SK-N-SH (cell line): ENCODE data around the gene HIVEP2. TPM values are rescaled to one million over a fixed set of nuclear protein-coding genes. Genes with fewer than 3 reads are reported as not detected.

ENCODE experiments used
- CTCF ChIA-PET: fragments of 300-600, 350-600 bp; formaldehyde crosslinking; extraction: SDS; loops from one replicate; lab custom pipeline; 2021; lab: Yijun Ruan, JAX
- POLR2A ChIA-PET: fragments of 350-600 bp; sonication (Branson Sonifier 250); formaldehyde crosslinking; extraction: SDS; loops from one replicate; lab custom pipeline; 2020; ENCODE audit warnings: antibody characterized with exemption, inconsistent platforms; lab: Yijun Ruan, JAX
- DNase-seq: peaks from one replicate; pipeline ENCODE4 v3.0.0; 2012
- H2AFZ ChIP-seq: fragments of 200-600 bp; sonication (generic); 2 replicates; pipeline ENCODE4 v1.8.1; 2016; ENCODE audit warnings: antibody characterized with exemption, mild to moderate bottlenecking, low read depth
- H3F3A ChIP-seq: fragments of 200-600 bp; sonication (generic); replicated peaks from 2 replicates; pipeline ENCODE3; 2016; ENCODE audit warnings: antibody characterized with exemption, mild to moderate bottlenecking; ENCODE audit not compliant: insufficient read depth
- H3K27ac ChIP-seq, 2 experiments: fragments of 200-500 bp in 1 of 2; fragments of 200-600 bp in 1 of 2; sonication (Bioruptor generic) in 1 of 2; sonication (generic), shearing (Covaris generic) in 1 of 2; 2 replicates each; pipeline versions ENCODE4 v1.5.1 to v1.6.1; 2014 to 2016; ENCODE audit warnings: low read depth in 2 of 2, inconsistent platforms in 1 of 2, low read length in 1 of 2, mild to moderate bottlenecking in 1 of 2, mixed read lengths in 1 of 2
- H3K27me3 ChIP-seq: fragments of 200-600 bp; sonication (generic), shearing (Covaris generic); 2 replicates; pipeline ENCODE4 v1.6.1; 2016; ENCODE audit warnings: mixed run types; ENCODE audit not compliant: insufficient read depth
- H3K36me3 ChIP-seq, 2 experiments: fragments of 200-500 bp in 1 of 2; fragments of 200-600 bp in 1 of 2; sonication (Bioruptor generic) in 1 of 2; sonication (generic) in 1 of 2; replicated peaks in 1 of 2; 2 replicates each; pipeline versions ENCODE3 to v1.5.1; 2014 to 2016; ENCODE audit warnings: low read length in 1 of 2, mild to moderate bottlenecking in 1 of 2; ENCODE audit not compliant: insufficient read depth in 2 of 2, control insufficient read depth in 1 of 2
- H3K4me1 ChIP-seq, 2 experiments: fragments of 200-500 bp in 1 of 2; fragments of 200-600 bp in 1 of 2; sonication (Bioruptor generic) in 1 of 2; sonication (generic), shearing (Covaris generic) in 1 of 2; 2 replicates each; pipeline versions ENCODE4 v1.5.1 to v1.6.1; 2014 to 2016; ENCODE audit warnings: low read depth in 1 of 2, low read length in 1 of 2, mixed run types in 1 of 2; ENCODE audit not compliant: insufficient read depth in 2 of 2, control insufficient read depth in 1 of 2
- H3K4me2 ChIP-seq: fragments of 200-600 bp; sonication (generic), shearing (Covaris generic); 2 replicates; pipeline ENCODE4 v1.6.1; 2017; ENCODE audit warnings: mixed run types
- H3K4me3 ChIP-seq, 2 experiments: fragments of 200-500 bp in 1 of 2; fragments of 200-600 bp in 1 of 2; sonication (Bioruptor generic) in 1 of 2; sonication (generic), shearing (Covaris generic) in 1 of 2; 2 replicates each; pipeline versions ENCODE4 v1.5.1 to v1.8.1; 2014 to 2016; ENCODE audit warnings: low read depth in 2 of 2, inconsistent platforms in 1 of 2, low read length in 1 of 2, mild to moderate bottlenecking in 1 of 2, mixed read lengths in 1 of 2, moderate library complexity in 1 of 2
- H3K79me2 ChIP-seq: fragments of 200-600 bp; sonication (generic); 2 replicates; pipeline ENCODE4 v1.8.1; 2017; ENCODE audit warnings: mild to moderate bottlenecking; ENCODE audit not compliant: insufficient read depth
- H3K9ac ChIP-seq: fragments of 200-600 bp; sonication (generic); 2 replicates; pipeline ENCODE4 v1.6.1; 2017; ENCODE audit warnings: mixed run types
- H3K9me2 ChIP-seq: fragments of 200-600 bp; sonication (generic); 2 replicates; pipeline ENCODE4 v1.6.1; 2017; ENCODE audit warnings: mixed run types
- H3K9me3 ChIP-seq: fragments of 200-600 bp; sonication (generic); 2 replicates; pipeline ENCODE4 v1.6.1; 2017; ENCODE audit warnings: mixed run types, mild to moderate bottlenecking, moderate library complexity
- H4K20me1 ChIP-seq: fragments of 200-600 bp; sonication (generic); 2 replicates; pipeline ENCODE4 v1.6.1; 2017; ENCODE audit warnings: mild to moderate bottlenecking, mixed run types; ENCODE audit not compliant: insufficient read depth
- CTCF ChIP-seq: fragments of 200-600 bp; sonication (generic); IDR thresholded peaks from 2 replicates; pipeline ENCODE4 v1.6.1; 2017; ENCODE audit warnings: antibody characterized with exemption, mild to moderate bottlenecking, moderate library complexity
- ELF1 ChIP-seq: IDR thresholded peaks from 2 replicates; pipeline ENCODE4 v1.4.0; 2012
- EZH2phosphoT487 ChIP-seq: fragments of 200-600 bp; sonication (generic); IDR thresholded peaks from 2 replicates; pipeline ENCODE4 v1.6.1; 2017; ENCODE audit warnings: low read depth, mixed run types, mild to moderate bottlenecking, antibody characterized with exemption, moderate library complexity, borderline replicate concordance
- FOSL2 ChIP-seq: IDR thresholded peaks from 2 replicates; pipeline ENCODE4 v1.4.0; 2012; ENCODE audit warnings: low read depth, mild to moderate bottlenecking, moderate library complexity, borderline replicate concordance
- FOXJ3 ChIP-seq: sonication (generic); formaldehyde crosslinking; IDR thresholded peaks from 2 replicates; pipeline ENCODE4 v1.5.1; 2020; ENCODE audit warnings: mild to moderate bottlenecking, missing genetic modification reagents
- GATA2 ChIP-seq: sonication (generic); formaldehyde crosslinking; IDR thresholded peaks from 2 replicates; pipeline ENCODE4 v1.5.0; 2020; ENCODE audit warnings: mild to moderate bottlenecking, missing genetic modification reagents
- IRF3 ChIP-seq: fragments of 150-350 bp; IDR thresholded peaks from 2 replicates; pipeline ENCODE4 v1.6.1; 2016; ENCODE audit warnings: mild to moderate bottlenecking, low read depth, low read length
- MEF2A ChIP-seq: IDR thresholded peaks from 2 replicates; pipeline ENCODE4 v1.4.0; 2012; ENCODE audit warnings: low read depth, borderline replicate concordance
- NRF1 ChIP-seq: IDR thresholded peaks from 2 replicates; pipeline ENCODE4 v1.6.1; 2012; ENCODE audit warnings: low read depth, mild to moderate bottlenecking, low read length
- RCOR1 ChIP-seq: fragments of 150-350 bp; IDR thresholded peaks from 2 replicates; pipeline ENCODE4 v1.6.1; 2017; ENCODE audit warnings: antibody characterized with exemption, low read length
- RFX5 ChIP-seq: IDR thresholded peaks from 2 replicates; pipeline ENCODE4 v1.6.1; 2012; ENCODE audit warnings: mild to moderate bottlenecking, improper control_type of control experiment, low read length
- RXRA ChIP-seq: IDR thresholded peaks from 2 replicates; pipeline ENCODE4 v1.4.0; 2012; ENCODE audit warnings: low read depth, mild to moderate bottlenecking, borderline replicate concordance
- SIN3A ChIP-seq: IDR thresholded peaks from 2 replicates; pipeline ENCODE4 v1.6.1; 2012; ENCODE audit warnings: low read depth, mild to moderate bottlenecking, low read length, moderate library complexity, borderline replicate concordance
- SMC3 ChIP-seq: IDR thresholded peaks from 2 replicates; pipeline ENCODE4 v1.6.1; 2012; ENCODE audit warnings: low read depth, low read length, improper control_type of control experiment
- TAF1 ChIP-seq: IDR thresholded peaks from 2 replicates; pipeline ENCODE4 v1.6.1; 2012; ENCODE audit warnings: low read depth, mild to moderate bottlenecking, low read length, moderate library complexity, borderline replicate concordance
- TCF12 ChIP-seq: IDR thresholded peaks from 2 replicates; pipeline ENCODE4 v1.4.0; 2012
- TEAD4 ChIP-seq: IDR thresholded peaks from 2 replicates; pipeline ENCODE4 v1.4.0; 2012; ENCODE audit warnings: mild to moderate bottlenecking, borderline replicate concordance; ENCODE audit not compliant: insufficient read depth
- ZBTB33 ChIP-seq: IDR thresholded peaks from 2 replicates; pipeline ENCODE4 v1.4.0; 2012; ENCODE audit warnings: low read depth, borderline replicate concordance
- WGBS: methylation state at CpG from one replicate; pipeline ENCODE4 v1.1.6; 2017; ENCODE audit warnings: low lambda C conversion rate; 5-methylcytosine and 5-hydroxymethylcytosine counted together
- polyA plus RNA-seq, 3 experiments: library from polyadenylated mRNA; depleted of rRNA; stranded (reverse); fragments of >200 nt; gene quantifications; 2 replicates each; pipeline ENCODE4 v1.2.3, GENCODE V29; 2012

HIVEP2 gene
- polyA plus RNA-seq, 1 of the 3 experiments (the other 2 are of a cell fraction): 2.5 TPM

- Histone ChIP-seq H2AFZ (no peak overlapping the region), H3K4me1 (peaks cover 15 to 29% of the 10 kb centered on the region in 2 experiments; a peak in 3 of 4 replicates), H3K4me3 (no peak overlapping the region), H3K27ac (peak overlapping the region in 1 of 2 experiments; percentile 22; a peak in 2 of 4 replicates), H3K9ac (no peak overlapping the region), H3K9me3 (no peaks in the 10 kb centered on the region), H3K9me2 (no peaks in the 10 kb centered on the region), H4K20me1 (no peaks in the 10 kb centered on the region), H3F3A (no peaks in the 10 kb centered on the region), H3K79me2 (peaks cover 31% of the 10 kb centered on the region), H3K27me3 (no peaks in the 10 kb centered on the region), H3K36me3 (no peaks in the 10 kb centered on the region), H3K4me2 (no peak overlapping the region)
- 93% methylated on average over 6 of the region's 6 CpGs for WGBS
- no peak for DNase-seq
- TF ChIP-seq TAF1 (no peak), ZBTB33 (no peak), FOXJ3 (CRISPR knock-in tag) (no peak), TCF12 (no peak), EZH2phosphoT487 (no peak), IRF3 (no peak), RFX5 (no peak), SMC3 (no peak), CTCF (no peak), MEF2A (no peak), RXRA (no peak), RCOR1 (no peak), GATA2 (CRISPR knock-in tag) (no peak), NRF1 (no peak), SIN3A (no peak), FOSL2 (no peak), ELF1 (no peak), TEAD4 (no peak)
- CTCF ChIA-PET: interaction anchor here (0.5 kb wide), 1 partner anchor 180 kb away, joined by 3 read pairs; no protein-coding TSS in a partner anchor
- POLR2A ChIA-PET: no interaction called here
These were observed 123.7 kb downstream of the HIVEP2 start for GRCh38 chr6:142821164-142821716.
